Esophagus squamous epithelium (tissue), 5 donors: Measurements from ENCODE around the gene NRXN3. TPM values are rescaled to one million over a fixed set of nuclear protein-coding genes. Genes with fewer than 3 reads are reported as not detected.

ENCODE experiments used
- DNase-seq: peaks from one replicate; lab custom pipeline; 2025; lab: John Stamatoyannopoulos, UW
- H3K27ac ChIP-seq, 4 donors: fragments of 200-600 bp; sonication (generic); one replicate each; pipeline ENCODE4 v1.5.1; 2016 to 2019; ENCODE audit warnings: mild to moderate bottlenecking in 1 of 4
- H3K27me3 ChIP-seq, 4 donors: fragments of 200-600 bp; sonication (generic); 1 replicate in 3 of 4; 2 replicates in 1 of 4; pipeline versions ENCODE4 v1.5.1 to v1.6.0; 2017 to 2021; ENCODE audit warnings: antibody characterized with exemption in 1 of 4
- H3K36me3 ChIP-seq, 3 donors: fragments of 200-600 bp; sonication (generic); one replicate each; pipeline ENCODE4 v1.5.1; 2016 to 2019
- H3K4me1 ChIP-seq, 3 donors: fragments of 200-600 bp; sonication (generic); one replicate each; pipeline ENCODE4 v1.5.1; 2017 to 2019
- H3K4me3 ChIP-seq, 4 donors: fragments of 200-600 bp; sonication (generic); 1 replicate in 3 of 4; 2 replicates in 1 of 4; pipeline ENCODE4 v1.5.1; 2016 to 2019; ENCODE audit warnings: mild to moderate bottlenecking in 2 of 4, moderate library complexity in 1 of 4
- H3K9me3 ChIP-seq, 3 donors: fragments of 200-600 bp; sonication (generic); one replicate each; pipeline ENCODE4 v1.5.1; 2016 to 2019
- CTCF ChIP-seq, 6 experiments: fragments of 450-650 bp in 4 of 6; fragments of 200-600 bp in 2 of 6; sonication (generic) in 2 of 6; IDR thresholded peaks; one replicate each; pipeline ENCODE4 v1.5.1; 2016 to 2019; ENCODE audit warnings: antibody characterized with exemption in 6 of 6, mild to moderate bottlenecking in 4 of 6, moderate library complexity in 4 of 6
- POLR2A ChIP-seq, 4 donors: fragments of 450-650 bp; IDR thresholded peaks; one replicate each; pipeline ENCODE4 v1.6.1; 2017; ENCODE audit warnings: antibody characterized with exemption in 4 of 4, mild to moderate bottlenecking in 4 of 4, moderate library complexity in 3 of 4
- WGBS, 2 donors: methylation state at CpG; one replicate each; pipeline ENCODE4 v1.1.5; 2018; 5-methylcytosine and 5-hydroxymethylcytosine counted together
- intact Hi-C: fragments of 100-400 bp; cut with DNase I; formaldehyde crosslinking; loops from one replicate; pipeline ENCODE4 v1.15.0; 2022
- total RNA-seq, 4 donors: library from RNA; depleted of rRNA; stranded (reverse); fragments of >200 nt; gene quantifications; one replicate each; pipeline ENCODE4 v1.1.0, GENCODE V29; 2016
- donor health status: DM: yes; HTN: yes; CAD: no.

Gene NRXN3
- total RNA-seq, 4 donors from 2014 or later = 0.30 to 15.8 (median 1.5) TPM

- no peak for DNase-seq
- 73 to 75% methylated on average over 3 of the region's 3 CpGs for WGBS, 2 donors
- Histone ChIP-seq H3K36me3 (no peaks in the 10 kb centered on the region), H3K4me3 (no peak overlapping the region), H3K9me3 (no peaks in the 10 kb centered on the region), H3K27me3 (no peaks in the 10 kb centered on the region), H3K4me1 (peaks cover 0 to 40% (median 0%) of the 10 kb centered on the region in 3 donors), H3K27ac (no peak overlapping the region)
- intact Hi-C loops = no loop called here
- TF ChIP-seq CTCF (IDR thresholded peaks at IDR 0.05) (no peak), POLR2A (IDR thresholded peaks at IDR 0.05) (no peak)
Observed at GRCh38 chr14:79542121-79542520, 1371.9 kb downstream of the NRXN3 start.

DNA sequence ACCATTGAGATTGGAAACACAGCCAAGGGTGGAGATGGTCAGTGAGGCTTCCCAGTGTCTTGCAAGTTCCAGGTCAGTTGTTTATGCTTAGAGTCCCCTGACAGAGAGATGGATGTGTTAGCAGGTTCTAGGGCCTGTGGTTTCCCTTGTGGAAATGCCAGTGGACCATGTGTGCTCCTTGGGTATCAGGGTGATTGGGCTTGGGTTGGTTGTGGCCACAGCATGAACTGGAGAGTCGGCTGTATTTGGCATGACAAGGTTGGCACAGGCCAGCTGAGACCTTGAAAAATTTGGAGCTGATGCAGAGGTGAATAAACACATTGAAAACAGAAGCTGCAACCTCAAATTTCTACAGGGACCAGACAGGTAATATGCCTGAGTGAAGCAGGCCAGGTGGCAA is 1373.2 kb downstream of the NRXN3 start:
- DNase-seq = no peak
- 75% methylated on average over 1 of the region's 1 CpG; no CpG with 5 or more reads in 1 of the 2 donors for WGBS, 2 donors

DNA sequence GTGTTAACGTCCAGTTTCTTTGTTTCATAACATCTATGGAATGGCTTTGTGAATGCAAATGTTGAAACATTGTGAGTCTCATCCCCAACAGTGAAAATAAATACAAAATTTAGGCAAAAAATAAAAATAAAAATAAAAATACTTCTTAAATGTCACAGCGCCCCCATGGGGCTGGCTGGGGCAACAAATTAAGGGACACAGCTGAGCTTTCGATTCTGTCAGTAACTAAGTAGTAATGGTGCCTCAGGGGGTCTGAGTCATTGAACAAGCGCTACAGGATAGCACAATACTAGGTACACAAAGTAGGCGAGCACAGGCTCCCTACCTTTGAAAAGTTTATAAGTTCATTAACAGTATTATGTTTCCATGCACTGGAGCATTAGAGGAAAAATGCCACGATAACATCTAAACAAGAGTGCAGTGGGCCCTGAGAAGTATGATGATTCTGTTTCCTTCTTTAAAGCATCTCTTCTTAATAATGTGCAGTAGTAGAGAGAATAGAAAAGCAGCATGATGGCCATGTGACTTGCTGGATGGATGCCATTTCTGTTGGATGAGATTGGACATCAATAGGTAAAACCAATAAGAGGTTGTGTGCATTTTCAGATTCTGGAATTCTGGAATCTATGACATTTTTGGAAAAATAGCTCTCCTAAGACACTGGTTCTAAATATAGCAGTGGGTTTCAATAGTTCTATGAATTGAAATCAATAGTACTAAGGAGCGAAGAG is 1374.0 kb downstream of the NRXN3 start:
- Histone ChIP-seq H3K27me3 (no peaks in the 10 kb centered on the region), H3K27ac (no peak overlapping the region), H3K4me3 (no peak overlapping the region), H3K4me1 (peaks cover 0 to 38% (median 0%) of the 10 kb centered on the region in 3 donors), H3K9me3 (no peaks in the 10 kb centered on the region), H3K36me3 (no peaks in the 10 kb centered on the region)
- DNase-seq = no peak
- WGBS, 2 donors = 39 to 44% methylated on average over 7 of the region's 7 CpGs
- TF ChIP-seq POLR2A (IDR thresholded peaks at IDR 0.05) = no peak
- TF ChIP-seq CTCF (IDR thresholded peaks at IDR 0.05) = peak in 5 of 6 experiments; percentile 8 to 65 (median 44)
- intact Hi-C loops = no loop called here

More for the DNA sequence above, 1373.2 kb downstream of the NRXN3 start:
- Histone ChIP-seq H3K4me3 (no peak overlapping the region), H3K9me3 (no peaks in the 10 kb centered on the region), H3K36me3 (no peaks in the 10 kb centered on the region), H3K27ac (no peak overlapping the region), H3K4me1 (peaks cover 0 to 40% (median 0%) of the 10 kb centered on the region in 3 donors), H3K27me3 (no peaks in the 10 kb centered on the region)
- TF ChIP-seq CTCF (IDR thresholded peaks at IDR 0.05) (no peak), POLR2A (IDR thresholded peaks at IDR 0.05) (no peak)
- intact Hi-C loops = no loop called here

DNA sequence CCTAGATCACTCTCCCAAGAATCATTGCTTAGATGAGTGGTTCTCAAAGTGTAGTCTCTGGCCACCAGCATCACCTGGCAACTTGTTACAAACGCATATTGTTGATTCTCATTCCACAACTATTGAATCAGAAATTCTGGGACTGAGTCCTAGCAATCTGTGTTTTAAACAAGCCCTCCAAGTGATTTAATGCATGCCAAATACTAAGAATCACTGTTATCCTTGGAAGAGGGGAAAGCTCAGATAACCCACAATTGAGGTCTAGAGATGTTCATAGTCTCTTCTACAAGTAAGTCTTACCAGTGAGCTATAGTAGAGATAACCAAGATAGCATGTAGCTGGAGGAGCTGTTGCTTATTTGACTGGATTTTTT is 1374.5 kb downstream of the NRXN3 start:
- 70 to 71% methylated on average over 1 of the region's 1 CpG for WGBS, 2 donors
- no peaks in the 10 kb centered on the region for H3K9me3 ChIP-seq
- TF ChIP-seq CTCF (IDR thresholded peaks at IDR 0.05) (no peak), POLR2A (IDR thresholded peaks at IDR 0.05) (no peak)
- H3K36me3 ChIP-seq = no peaks in the 10 kb centered on the region
- peaks cover 0 to 32% (median 0%) of the 10 kb centered on the region in 3 donors for H3K4me1 ChIP-seq
- H3K27ac ChIP-seq = no peak overlapping the region
- no peak overlapping the region for H3K4me3 ChIP-seq
- no peaks in the 10 kb centered on the region for H3K27me3 ChIP-seq
- no peak for DNase-seq
- intact Hi-C loops = no loop called here

- H3K9me3 ChIP-seq = no peaks in the 10 kb centered on the region
- no peak overlapping the region for H3K4me3 ChIP-seq
- peaks cover 0 to 7% (median 0%) of the 10 kb centered on the region in 3 donors for H3K4me1 ChIP-seq
- no peaks in the 10 kb centered on the region for H3K36me3 ChIP-seq
- H3K27me3 ChIP-seq = no peaks in the 10 kb centered on the region
- DNase-seq = no peak
- intact Hi-C loops = no loop called here
- no peak for TF ChIP-seq CTCF (IDR thresholded peaks at IDR 0.05)
- TF ChIP-seq POLR2A (IDR thresholded peaks at IDR 0.05) = no peak
- H3K27ac ChIP-seq = no peak overlapping the region
- 43 to 64% methylated on average over 1 of the region's 1 CpG for WGBS, 2 donors
Observed at GRCh38 chr14:79548836-79549235, 1378.7 kb downstream of the NRXN3 start.
